Suprapubic skin (tissue), 4 donors: Measurements from ENCODE around the gene DUSP1. TPM values are rescaled to one million over a fixed set of nuclear protein-coding genes. Genes with fewer than 3 reads are reported as not detected.

Source experiments
- DNase-seq, 2 donors: peaks; one replicate each; pipeline ENCODE4 v3.0.0-alpha.2; 2019; ENCODE audit warnings: low spot score in 2 of 2
- H3K27ac ChIP-seq: fragments of 200-600 bp; sonication (generic); one replicate; pipeline ENCODE4 v1.5.1; 2019
- H3K27me3 ChIP-seq: fragments of 200-600 bp; sonication (generic); one replicate; pipeline ENCODE4 v1.5.1; 2019
- H3K36me3 ChIP-seq: fragments of 200-600 bp; sonication (generic); one replicate; pipeline ENCODE4 v1.5.1; 2019
- H3K4me1 ChIP-seq: fragments of 200-600 bp; sonication (generic); one replicate; pipeline ENCODE4 v1.5.1; 2019
- H3K4me3 ChIP-seq: fragments of 200-600 bp; sonication (generic); one replicate; pipeline ENCODE4 v1.5.1; 2019; ENCODE audit warnings: mild to moderate bottlenecking
- H3K9me3 ChIP-seq: fragments of 200-600 bp; sonication (generic); one replicate; pipeline ENCODE4 v1.5.1; 2019
- EP300 ChIP-seq: sonication (generic); formaldehyde crosslinking; IDR thresholded peaks from one replicate; pipeline ENCODE4 v1.6.1; 2017; ENCODE audit warnings: antibody characterized with exemption
- POLR2A ChIP-seq, 2 donors: fragments of 450-650 bp; IDR thresholded peaks; one replicate each; pipeline ENCODE4 v1.6.1; 2017; ENCODE audit warnings: antibody characterized with exemption in 2 of 2, mild to moderate bottlenecking in 2 of 2, moderate library complexity in 2 of 2
- POLR2AphosphoS5 ChIP-seq, 3 donors: sonication (generic); formaldehyde crosslinking; IDR thresholded peaks; one replicate each; pipeline ENCODE4 v1.6.1; 2017; ENCODE audit warnings: antibody characterized with exemption in 3 of 3
- WGBS: methylation state at CpG from one replicate; pipeline ENCODE4 v1.1.5; 2018; 5-methylcytosine and 5-hydroxymethylcytosine counted together
- total RNA-seq, 4 donors: library from RNA; depleted of rRNA; stranded (reverse); fragments of >200 nt; gene quantifications; one replicate each; pipeline ENCODE4 v1.1.0, GENCODE V29; 2016
- TF ChIP-seq, protein P1 (sequence below), 2 donors: fragments of 200-600 bp in 1 of 2; fragments of 450-650 bp in 1 of 2; sonication (generic) in 1 of 2; IDR thresholded peaks; one replicate each; pipeline ENCODE4 v1.5.1; 2016 to 2019; ENCODE audit warnings: antibody characterized with exemption in 2 of 2, mild to moderate bottlenecking in 1 of 2, moderate library complexity in 1 of 2

Gene DUSP1
- 1,000 to 10,000 TPM; 1,246 to 2,948 (median 1,762) TPM for total RNA-seq

GRCh38 chr5:172770675-172771438 lies at the start of gene DUSP1:
TSS of gene DUSP1 (minus strand) at chr5:172771195. CDS start at chr5:172770952, 243 bp downstream.
- WGBS: 0% methylated on average over 35 of the region's 89 CpGs
- peak within 1 kb of the TSS; percentile 100 for H3K27ac ChIP-seq
- peaks cover 61% of the 10 kb centered on the region for H3K4me1 ChIP-seq
- peak within 1 kb of the TSS; percentile 97 for H3K4me3 ChIP-seq
- DNase-seq: peak; percentile 99 to 100
- peaks cover 36% of the 10 kb centered on the region for H3K36me3 ChIP-seq
- TF ChIP-seq POLR2AphosphoS5 (IDR thresholded peaks at IDR 0.05) (peak; percentile 100), EP300 (peak; percentile 54), POLR2A (IDR thresholded peaks at IDR 0.05) (peak; percentile 99 to 100)
- TF ChIP-seq, protein P1, sequence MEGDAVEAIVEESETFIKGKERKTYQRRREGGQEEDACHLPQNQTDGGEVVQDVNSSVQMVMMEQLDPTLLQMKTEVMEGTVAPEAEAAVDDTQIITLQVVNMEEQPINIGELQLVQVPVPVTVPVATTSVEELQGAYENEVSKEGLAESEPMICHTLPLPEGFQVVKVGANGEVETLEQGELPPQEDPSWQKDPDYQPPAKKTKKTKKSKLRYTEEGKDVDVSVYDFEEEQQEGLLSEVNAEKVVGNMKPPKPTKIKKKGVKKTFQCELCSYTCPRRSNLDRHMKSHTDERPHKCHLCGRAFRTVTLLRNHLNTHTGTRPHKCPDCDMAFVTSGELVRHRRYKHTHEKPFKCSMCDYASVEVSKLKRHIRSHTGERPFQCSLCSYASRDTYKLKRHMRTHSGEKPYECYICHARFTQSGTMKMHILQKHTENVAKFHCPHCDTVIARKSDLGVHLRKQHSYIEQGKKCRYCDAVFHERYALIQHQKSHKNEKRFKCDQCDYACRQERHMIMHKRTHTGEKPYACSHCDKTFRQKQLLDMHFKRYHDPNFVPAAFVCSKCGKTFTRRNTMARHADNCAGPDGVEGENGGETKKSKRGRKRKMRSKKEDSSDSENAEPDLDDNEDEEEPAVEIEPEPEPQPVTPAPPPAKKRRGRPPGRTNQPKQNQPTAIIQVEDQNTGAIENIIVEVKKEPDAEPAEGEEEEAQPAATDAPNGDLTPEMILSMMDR (IDR thresholded peaks at IDR 0.05): peak; percentile 18 to 52
- no peaks in the 10 kb centered on the region for H3K27me3 ChIP-seq
- H3K9me3 ChIP-seq: no peaks in the 10 kb centered on the region

DNA sequence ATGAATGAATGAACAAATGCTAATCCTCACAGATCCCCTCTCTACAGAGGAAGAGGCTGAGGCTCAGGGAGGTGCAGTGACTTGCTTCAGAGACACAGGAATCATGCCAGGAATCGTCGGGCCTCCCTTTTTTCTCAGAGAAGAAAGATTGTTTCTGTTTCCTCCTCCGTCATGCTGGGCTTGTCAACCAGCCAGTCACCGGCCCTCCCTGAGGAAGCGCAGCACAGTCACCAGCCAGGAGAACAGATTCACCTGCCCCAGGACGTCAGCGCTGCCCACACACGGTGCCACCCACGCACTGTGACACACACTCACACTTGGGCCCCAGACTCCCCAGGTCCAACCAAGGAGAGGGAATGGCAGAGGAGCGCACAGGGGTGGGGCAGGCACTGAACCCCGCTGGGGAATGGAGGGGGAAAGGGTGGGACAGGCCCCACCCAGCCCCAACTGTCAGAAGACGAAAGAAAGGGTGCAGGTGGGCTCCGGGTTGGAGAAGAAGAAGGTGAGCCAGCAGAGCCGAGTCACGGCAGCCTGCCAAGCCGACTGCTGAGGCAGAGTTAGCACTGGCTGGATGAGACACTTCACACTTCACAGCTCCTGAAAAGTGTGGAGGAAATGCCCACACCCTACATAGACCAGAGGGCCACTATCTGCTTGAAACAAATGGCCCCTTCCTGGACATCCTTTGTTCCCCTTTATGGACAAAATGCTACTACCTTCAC lies 49.2 kb upstream of the DUSP1 start:
- no peaks in the 10 kb centered on the region for H3K9me3 ChIP-seq
- H3K27me3 ChIP-seq: no peaks in the 10 kb centered on the region
- peaks cover 8% of the 10 kb centered on the region for H3K4me1 ChIP-seq
- no peak for DNase-seq
- TF ChIP-seq POLR2AphosphoS5 (IDR thresholded peaks at IDR 0.05): peak in 1 of 3 donors; percentile 44
- TF ChIP-seq, protein P1 (IDR thresholded peaks at IDR 0.05): no peak
- H3K4me3 ChIP-seq: no peak overlapping the region
- peak overlapping the region; percentile 0 for H3K27ac ChIP-seq
- no peaks in the 10 kb centered on the region for H3K36me3 ChIP-seq
- WGBS: 30% methylated on average over 16 of the region's 16 CpGs

DNA sequence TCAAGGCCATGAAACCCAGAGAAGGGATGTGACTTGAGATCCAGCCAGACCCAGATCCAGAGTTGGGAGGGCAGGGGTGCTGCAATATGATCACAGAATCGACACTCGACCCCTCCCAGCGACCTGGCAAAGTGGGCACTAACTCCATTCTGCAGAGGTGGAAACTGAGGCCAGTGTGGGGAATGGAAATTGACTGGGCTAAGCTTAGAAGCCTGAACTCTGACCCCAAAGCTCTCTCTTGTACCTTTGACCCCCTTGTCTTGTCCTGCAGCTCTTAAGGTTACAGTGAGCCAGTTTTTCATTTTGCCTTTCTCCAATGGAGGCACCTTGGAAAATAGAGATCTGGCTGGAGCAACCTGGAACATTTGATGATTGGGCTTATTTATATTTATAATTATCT lies 48.6 kb upstream of the DUSP1 start:
- 80% methylated on average over 3 of the region's 3 CpGs for WGBS
- TF ChIP-seq POLR2A (IDR thresholded peaks at IDR 0.05) (no peak), EP300 (no peak), POLR2AphosphoS5 (IDR thresholded peaks at IDR 0.05) (no peak)
- TF ChIP-seq, protein P1 (IDR thresholded peaks at IDR 0.05): no peak

GRCh38 chr5:172818081-172818480 lies 47.1 kb upstream of the DUSP1 start:
- TF ChIP-seq EP300 (no peak), POLR2AphosphoS5 (IDR thresholded peaks at IDR 0.05) (no peak), POLR2A (IDR thresholded peaks at IDR 0.05) (no peak)
- TF ChIP-seq, protein P1 (IDR thresholded peaks at IDR 0.05): no peak
- no peak for DNase-seq
- no peaks in the 10 kb centered on the region for H3K36me3 ChIP-seq

More for the DNA sequence above, 48.6 kb upstream of the DUSP1 start:
- H3K9me3 ChIP-seq: no peaks in the 10 kb centered on the region
- no peaks in the 10 kb centered on the region for H3K36me3 ChIP-seq
- H3K4me3 ChIP-seq: no peak overlapping the region
- peaks cover 8% of the 10 kb centered on the region for H3K4me1 ChIP-seq
- no peak for DNase-seq
- H3K27me3 ChIP-seq: no peaks in the 10 kb centered on the region
- no peak overlapping the region for H3K27ac ChIP-seq

DNA sequence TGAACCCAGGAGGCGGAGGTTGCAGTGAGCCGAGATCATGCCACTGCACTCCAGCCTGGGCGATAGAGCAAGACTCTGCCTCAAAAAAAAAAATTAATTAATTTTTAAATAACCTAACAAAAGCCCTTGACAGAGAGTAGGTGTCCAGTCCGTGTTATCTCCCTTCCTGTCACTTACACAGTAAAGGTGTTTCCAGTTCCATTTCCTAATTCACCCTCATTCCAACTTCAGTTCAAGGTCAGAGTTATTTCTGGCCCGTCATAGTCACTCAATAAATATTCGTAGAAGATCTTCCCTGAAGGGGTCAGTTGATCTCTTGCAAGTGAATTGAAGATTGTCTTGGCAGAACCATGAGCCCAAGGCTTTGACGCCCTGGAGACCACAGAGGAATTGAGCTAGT lies 46.7 kb upstream of the DUSP1 start:
- 84% methylated on average over 7 of the region's 7 CpGs for WGBS
- Histone ChIP-seq H3K9me3 (no peaks in the 10 kb centered on the region), H3K36me3 (no peaks in the 10 kb centered on the region), H3K4me1 (peaks cover 8% of the 10 kb centered on the region), H3K27ac (no peak overlapping the region), H3K4me3 (no peak overlapping the region), H3K27me3 (no peaks in the 10 kb centered on the region)
- DNase-seq: no peak
- no peak for TF ChIP-seq POLR2AphosphoS5 (IDR thresholded peaks at IDR 0.05)
- TF ChIP-seq, protein P1 (IDR thresholded peaks at IDR 0.05): no peak
- no peak for TF ChIP-seq POLR2A (IDR thresholded peaks at IDR 0.05)
- TF ChIP-seq EP300: no peak

More at GRCh38 chr5:172818081-172818480, 47.1 kb upstream of the DUSP1 start:
- peaks cover 8% of the 10 kb centered on the region for H3K4me1 ChIP-seq
- no peak overlapping the region for H3K27ac ChIP-seq
- H3K9me3 ChIP-seq: no peaks in the 10 kb centered on the region
- WGBS: 92% methylated on average over 3 of the region's 3 CpGs
- no peaks in the 10 kb centered on the region for H3K27me3 ChIP-seq
- no peak overlapping the region for H3K4me3 ChIP-seq
